Kidney glomerular epithelial cell (primary cell): ENCODE data around the gene AGBL4.
A peak's percentile ranks its signal among the peaks of the same experiment; 100 is the strongest.
"Not testable (repeated sequence)": the region's sequence is repeated elsewhere in the genome, so short reads cannot be mapped to it uniquely, and the experiment has no call there.

Experiments
- DNase-seq: peaks from one replicate; lab custom pipeline; 2025; lab: John Stamatoyannopoulos, UW

The AGBL4 gene

DNA sequence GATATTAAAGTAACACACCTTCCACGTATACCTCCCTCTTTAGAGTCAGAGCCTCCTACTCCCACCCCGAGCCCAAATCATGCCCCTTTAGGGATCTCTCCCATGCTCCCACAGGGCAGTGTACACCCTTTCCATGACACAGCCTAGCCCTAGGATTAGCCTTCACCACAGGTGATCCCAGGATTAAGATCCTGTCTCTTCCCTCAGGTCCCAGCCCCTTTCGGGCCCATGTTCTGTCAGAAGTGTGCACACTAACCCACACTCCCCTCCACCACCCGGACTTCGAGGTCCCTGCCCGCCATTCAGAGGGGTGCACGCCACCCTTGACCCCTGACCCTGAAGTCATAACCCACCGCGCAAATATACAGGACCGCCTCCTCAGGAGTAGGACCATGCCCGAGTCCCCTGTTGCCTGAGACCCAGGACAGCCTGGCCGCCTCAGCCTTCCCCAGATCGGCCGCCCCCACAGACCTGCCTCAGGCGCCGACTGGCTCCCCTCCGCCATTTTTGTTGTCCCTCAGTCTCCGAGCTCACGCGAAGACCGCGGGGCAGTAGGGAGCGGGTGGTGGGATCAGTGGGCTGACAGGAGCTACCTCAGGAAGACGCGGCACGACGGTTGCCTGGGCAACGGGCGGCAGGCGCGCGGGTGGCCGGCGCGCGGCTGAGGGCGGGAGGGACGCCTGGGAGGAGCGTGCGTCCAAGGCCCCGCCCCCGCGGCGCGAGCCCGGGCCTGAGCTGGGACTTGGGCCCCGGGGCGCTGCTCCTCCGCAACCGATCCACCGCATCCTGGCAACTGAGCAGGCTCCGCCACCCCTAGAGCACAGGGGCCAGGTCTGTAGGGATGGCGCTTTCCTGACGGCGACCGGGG is at the start of gene AGBL4:
Gene AGBL4 (minus strand): TSS at position 663 of the 868 bp plus-strand sequence.
- peak; percentile 17 for DNase-seq

DNA sequence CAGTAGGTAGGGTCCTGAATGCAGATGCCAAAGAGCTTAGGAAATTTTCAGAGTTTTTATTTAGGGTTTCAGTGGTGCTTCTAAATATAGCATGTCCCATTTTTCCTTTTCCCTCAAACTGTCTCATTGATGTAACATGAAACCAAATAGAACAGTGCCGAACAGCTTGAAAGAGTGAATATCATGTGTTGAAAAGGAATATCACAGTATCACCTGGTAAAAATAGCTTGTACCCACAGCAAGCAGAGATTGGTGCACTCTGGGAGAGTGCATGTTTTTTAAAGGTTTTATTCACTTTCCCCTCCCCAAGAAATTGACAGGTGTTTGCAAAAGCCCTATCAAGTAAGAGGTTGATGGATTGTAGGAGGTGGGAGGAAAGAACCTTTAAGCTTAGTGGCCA is 43.1 kb upstream of the AGBL4 start:
- no peak for DNase-seq

- no peak for DNase-seq
These were observed 36.5 kb upstream of the AGBL4 start for GRCh38 chr1:50060279-50060678.

DNA sequence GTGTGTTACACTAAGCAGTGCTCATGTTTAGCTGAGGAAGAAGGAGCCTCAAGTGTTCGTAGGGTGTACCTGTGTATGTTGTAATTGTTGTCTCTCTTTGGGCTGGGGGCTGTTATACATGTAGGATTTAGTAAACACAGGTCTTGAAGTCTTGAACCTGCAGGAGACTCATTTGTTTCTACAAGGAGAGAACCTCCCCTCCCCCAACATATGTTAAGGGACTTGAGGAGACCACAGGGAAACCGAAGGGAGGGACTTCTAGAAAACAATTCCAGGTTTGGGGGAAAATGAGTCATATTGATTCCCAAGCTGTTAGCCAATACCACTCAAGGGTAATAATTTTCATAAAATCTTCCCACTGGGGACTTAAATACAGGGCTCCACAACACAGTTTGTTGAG is 25.0 kb upstream of the AGBL4 start:
- DNase-seq = no peak

- DNase-seq = no peak
These were observed 24.4 kb upstream of the AGBL4 start for GRCh38 chr1:50047916-50048694.

DNA sequence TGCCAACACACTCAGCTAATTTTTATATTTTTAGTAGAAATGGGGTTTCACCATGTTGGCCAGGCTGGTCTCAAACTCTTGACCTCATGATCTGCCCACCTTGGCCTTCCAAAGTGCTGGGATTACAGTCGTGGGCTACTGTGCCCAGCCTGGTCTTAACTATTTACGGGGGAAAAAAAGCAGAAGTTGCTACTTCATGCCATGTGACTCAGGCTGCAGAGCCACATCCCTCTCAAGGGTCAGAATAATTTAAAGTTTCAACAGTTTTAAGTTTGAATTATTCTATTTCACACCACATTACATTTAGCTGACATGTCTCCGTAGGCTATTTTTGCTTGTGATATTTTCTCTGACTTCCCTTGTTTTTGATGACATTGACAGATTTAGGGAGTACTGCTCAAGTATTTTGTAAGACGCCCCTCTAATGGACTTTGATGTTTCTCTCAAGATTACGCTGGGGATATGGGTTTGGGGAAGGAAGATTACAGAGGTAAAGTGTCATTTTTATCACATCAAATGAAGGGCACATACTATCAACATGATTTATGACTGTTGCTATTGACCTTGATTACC is 14.6 kb upstream of the AGBL4 start:
- DNase-seq = no peak

DNA sequence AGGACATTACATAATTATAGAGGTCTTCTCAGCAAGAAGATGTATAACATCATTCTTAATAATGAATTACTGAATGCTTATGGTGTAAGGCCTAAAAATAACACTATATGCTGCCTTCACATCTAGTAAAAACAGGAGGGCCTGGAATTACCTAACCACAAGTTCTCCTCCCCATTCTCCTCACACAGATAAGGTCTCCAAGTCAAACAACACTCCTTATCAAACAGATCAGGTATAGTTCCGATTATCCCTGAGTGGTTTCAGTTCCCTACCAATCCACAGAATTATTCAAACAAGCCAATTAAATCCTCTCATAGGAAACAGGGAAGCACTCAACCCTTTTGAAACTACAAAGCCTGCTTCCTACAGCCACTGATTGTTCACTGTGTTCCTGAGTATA is 4.0 kb upstream of the AGBL4 start:
- DNase-seq = no peak

- no peak for DNase-seq
These were observed 28.0 kb downstream of the AGBL4 start for GRCh38 chr1:49995734-49996133.

- DNase-seq = no peak
These were observed 52.7 kb downstream of the AGBL4 start for GRCh38 chr1:49971088-49971487.

DNA sequence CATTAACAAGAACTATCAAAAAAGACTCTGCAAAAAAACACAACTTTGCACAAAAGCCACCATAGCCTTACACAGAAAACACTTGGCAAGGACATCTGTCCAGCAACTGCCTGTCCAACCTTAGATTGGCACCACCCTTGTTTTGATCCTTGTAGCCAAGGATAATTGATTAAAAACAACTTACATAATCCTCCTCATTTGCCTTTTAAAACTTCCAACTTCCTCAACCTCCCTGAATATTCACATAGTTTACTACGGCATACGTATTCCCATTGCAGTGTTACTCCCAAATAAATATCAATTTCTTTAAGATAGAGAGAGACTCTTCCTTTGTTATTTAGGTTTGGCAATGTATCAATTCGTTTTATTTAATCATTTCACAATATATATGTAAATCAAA is 72.4 kb downstream of the AGBL4 start:
- DNase-seq = no peak

GRCh38 chr1:49915301-49915700 is 108.5 kb downstream of the AGBL4 start:
- DNase-seq = not testable (repeated sequence)

- DNase-seq = no peak
These were observed 117.4 kb downstream of the AGBL4 start for GRCh38 chr1:49906365-49906764.

DNA sequence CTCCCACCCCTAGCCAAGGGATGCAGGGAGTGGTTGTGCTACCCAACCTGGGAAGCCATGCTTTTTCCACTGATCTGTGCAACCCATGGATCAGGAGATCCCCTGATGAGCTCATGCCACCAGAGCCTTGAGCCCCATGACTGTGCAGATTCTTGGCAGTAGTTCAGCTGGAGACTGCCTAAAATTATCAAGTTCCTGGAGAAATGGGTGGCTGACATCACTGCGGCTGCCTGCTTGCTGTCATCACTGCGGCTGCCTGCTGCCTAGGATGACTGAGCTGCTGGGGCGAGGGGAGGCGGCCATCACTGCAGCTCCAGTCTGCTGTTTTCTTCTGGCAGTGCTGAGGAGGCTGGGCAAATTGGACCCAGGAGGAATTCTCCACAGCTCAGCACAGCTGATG is 159.2 kb downstream of the AGBL4 start:
- DNase-seq = no peak

- no peak for DNase-seq
These were observed 169.0 kb downstream of the AGBL4 start for GRCh38 chr1:49854741-49855140.

GRCh38 chr1:49842596-49842995 is 181.2 kb downstream of the AGBL4 start:
- DNase-seq = no peak

DNA sequence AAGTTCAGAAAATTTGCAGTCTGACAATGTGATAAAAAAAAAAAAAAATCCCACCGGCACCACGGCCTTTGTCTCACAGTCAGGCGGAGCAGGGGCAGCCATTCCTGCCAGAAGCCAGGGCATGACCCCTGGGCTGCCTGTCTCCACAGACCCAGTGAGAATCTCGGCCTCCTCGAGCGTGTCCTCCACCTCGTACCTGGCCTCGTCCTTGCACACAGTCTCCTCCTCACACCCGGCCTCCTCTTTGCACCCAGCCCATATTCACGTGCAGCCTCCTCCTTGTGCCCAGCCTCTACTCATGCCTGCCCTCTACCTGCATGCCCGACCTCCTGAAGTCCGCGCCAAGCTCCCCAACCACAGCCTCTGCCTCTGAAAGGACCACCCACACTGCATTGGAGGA is 182.0 kb downstream of the AGBL4 start:
- no peak for DNase-seq

DNA sequence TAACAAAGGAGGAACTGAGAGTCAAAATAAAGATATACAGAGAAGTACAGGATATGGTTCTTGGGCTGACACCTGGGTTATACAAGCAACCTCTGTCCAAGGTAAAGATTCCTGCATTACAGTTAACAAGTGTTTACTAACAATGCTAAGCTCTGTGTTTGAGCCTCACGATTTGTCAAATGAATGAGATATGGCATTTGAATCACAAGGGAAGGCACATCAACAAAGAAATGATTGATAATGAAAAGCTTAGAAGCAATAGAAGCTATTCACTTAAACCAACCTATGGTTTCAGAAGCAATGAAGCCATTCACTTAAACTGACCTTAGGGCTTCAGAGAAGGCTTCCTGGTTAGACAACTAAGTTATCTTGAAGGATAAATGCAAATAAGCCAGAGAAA is 199.5 kb downstream of the AGBL4 start:
- no peak for DNase-seq

DNA sequence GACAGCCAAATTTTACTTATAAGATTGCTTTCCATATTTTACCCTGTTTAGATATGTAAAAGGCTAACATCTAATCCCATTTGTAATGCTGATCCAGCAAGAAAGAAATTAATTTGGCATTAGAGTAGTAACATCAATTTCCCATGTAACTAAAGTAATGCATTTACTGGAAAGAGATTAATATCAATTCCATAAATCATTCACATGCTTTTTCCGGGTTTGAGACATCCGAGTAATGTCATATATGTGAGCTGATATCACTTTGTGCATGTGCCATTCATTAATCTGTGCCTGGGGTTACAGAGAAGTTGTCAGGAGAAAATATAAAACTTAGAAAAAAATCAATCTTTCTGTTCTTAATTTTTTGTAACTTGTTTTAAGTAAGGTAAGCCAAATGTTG is 206.1 kb downstream of the AGBL4 start:
- DNase-seq = no peak

DNA sequence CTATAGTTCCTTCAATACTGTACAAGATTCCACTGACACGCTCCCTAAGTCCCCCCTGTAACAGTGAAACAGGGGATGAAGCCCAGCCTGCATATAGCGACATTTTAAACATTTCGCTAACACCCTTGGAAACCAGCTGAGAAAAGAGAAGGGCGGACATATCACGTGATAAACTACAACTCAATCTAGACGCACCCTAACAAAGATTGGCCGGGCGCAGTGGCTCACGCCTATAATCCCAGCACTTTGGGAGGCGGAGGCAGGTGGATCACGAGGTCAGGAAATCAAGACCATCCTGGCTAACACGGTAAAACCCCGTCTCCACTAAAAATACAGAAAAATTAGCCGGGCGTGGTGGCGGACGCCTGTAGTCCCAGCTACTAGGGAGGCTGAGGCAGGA is 236.7 kb downstream of the AGBL4 start:
- not testable (repeated sequence) for DNase-seq

DNA sequence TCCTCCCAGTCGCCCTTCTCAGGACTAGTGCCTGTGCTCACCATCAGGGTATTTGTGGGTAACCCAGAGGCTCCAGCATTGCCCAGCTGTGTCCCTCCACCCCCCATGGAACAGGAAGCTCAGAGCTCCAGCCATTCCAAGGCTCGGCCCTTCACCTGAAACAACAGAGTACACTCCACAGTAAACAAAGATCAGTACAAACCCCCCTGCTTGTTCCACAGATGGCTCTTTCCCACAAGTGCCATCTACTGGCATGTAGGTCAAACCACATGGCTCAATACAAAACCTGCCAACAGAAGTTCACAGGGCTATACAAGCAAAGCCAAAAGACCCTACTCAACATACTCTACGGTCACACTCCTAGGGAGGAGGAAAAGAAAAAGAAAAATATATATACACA is 258.7 kb downstream of the AGBL4 start:
- DNase-seq = no peak

- DNase-seq = not testable (repeated sequence)
These were observed 285.6 kb downstream of the AGBL4 start for GRCh38 chr1:49738118-49738517.

DNA sequence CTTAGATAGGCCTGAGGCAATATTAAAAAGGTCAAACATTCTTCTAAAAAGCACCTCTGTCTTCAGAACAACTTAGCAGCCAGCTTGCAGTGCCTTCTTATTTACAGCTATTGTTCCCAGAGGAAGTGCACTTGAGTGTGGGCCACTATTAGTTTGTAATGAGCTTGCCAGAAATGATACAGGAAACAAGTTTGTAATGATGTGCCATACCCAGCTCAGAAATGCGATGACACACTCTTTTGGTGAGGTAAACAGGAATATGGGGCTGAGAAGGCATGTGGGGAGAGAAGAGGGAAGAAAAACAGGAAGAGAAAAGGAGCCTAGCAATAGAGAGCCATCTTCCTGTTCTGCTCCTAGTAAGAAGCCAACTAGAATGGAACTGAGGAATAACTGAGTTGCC is 295.4 kb downstream of the AGBL4 start:
- peak; percentile 9 for DNase-seq

DNA sequence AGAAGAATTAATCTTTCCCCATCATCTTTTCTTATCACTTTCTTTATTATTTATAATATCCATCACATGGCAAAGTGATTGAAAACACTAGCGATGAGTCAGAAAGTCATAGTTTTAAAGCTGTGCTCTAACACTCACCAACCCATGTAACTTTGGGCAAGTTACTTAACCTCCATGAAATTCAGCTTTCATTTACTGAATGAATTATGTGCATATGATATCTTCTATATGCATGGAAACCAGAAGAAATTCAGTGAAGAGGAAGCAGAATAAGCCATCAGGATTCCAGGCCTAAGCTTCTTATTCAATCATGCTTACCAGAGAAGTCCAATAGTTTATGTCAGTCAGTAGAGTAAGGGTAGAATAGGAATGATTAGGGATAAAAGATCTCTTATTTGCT is 300.1 kb downstream of the AGBL4 start:
- no peak for DNase-seq
